T follicular helper cell (primary cell): ENCODE data around the gene TANK.
"Not testable (repeated sequence)": the region's sequence is repeated elsewhere in the genome, so short reads cannot be mapped to it uniquely, and the experiment has no call there.

ENCODE experiments used
- DNase-seq: peaks from one replicate; pipeline ENCODE4 v3.0.0-alpha.2; 2020; ENCODE audit warnings: low read depth
- total RNA-seq, 2 experiments: gene quantifications; one replicate each; lab custom pipeline; 2026; lab: John Stamatoyannopoulos, UW

TANK gene
- 115 to 165 reads per million in 2 experiments for total RNA-seq

DNA sequence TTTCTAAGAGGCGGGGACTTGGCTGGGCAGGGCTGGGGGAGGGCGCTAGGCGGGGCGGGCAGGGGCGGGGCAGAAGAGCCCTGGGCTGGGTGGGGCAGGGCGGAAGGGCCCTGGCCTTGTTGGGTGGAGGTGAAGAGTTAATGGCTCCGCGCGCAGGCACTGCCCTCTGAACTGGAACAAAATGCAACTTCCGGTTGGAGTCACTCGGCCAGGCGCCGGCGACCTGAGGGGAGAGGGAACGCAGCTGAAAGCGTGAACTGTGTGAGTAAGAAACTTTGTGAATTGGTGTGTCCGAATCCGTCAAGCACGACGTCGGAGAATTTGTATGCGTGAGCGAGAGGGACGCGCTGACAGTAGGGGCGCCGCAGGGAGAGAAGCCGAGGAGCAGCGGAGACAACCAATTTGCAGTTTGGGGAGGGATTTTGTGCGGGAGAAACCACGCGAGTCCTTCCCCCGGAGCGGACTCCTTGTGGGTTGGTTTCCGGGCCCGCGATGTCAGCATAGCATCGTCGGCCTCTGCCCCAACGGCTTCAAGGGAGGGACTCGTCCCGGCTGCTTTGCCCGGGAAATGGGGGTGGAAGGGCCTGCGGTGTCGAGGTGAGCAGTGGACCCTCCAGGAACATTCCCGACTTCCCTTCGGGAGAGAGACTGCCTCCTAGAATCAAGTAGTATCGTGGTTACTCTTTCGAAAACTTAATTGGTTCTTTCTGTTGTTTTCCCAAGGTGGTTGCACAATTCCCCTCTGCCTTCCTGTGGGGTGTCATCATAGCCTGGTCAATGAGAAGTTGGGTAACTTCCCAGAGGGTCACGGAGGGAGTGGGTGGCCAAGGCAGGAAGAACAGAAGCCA lies at the start of gene TANK:
TSS of gene TANK (plus strand) at position 203 of the 848 bp plus-strand sequence. CDS start 19,235 bp downstream, outside the sequence.
- DNase-seq = peak; percentile 82

GRCh38 chr2:161111531-161111930 lies 48.7 kb upstream of the TANK start:
- DNase-seq = no peak

GRCh38 chr2:161112908-161113307 lies 47.3 kb upstream of the TANK start:
- no peak for DNase-seq

DNA sequence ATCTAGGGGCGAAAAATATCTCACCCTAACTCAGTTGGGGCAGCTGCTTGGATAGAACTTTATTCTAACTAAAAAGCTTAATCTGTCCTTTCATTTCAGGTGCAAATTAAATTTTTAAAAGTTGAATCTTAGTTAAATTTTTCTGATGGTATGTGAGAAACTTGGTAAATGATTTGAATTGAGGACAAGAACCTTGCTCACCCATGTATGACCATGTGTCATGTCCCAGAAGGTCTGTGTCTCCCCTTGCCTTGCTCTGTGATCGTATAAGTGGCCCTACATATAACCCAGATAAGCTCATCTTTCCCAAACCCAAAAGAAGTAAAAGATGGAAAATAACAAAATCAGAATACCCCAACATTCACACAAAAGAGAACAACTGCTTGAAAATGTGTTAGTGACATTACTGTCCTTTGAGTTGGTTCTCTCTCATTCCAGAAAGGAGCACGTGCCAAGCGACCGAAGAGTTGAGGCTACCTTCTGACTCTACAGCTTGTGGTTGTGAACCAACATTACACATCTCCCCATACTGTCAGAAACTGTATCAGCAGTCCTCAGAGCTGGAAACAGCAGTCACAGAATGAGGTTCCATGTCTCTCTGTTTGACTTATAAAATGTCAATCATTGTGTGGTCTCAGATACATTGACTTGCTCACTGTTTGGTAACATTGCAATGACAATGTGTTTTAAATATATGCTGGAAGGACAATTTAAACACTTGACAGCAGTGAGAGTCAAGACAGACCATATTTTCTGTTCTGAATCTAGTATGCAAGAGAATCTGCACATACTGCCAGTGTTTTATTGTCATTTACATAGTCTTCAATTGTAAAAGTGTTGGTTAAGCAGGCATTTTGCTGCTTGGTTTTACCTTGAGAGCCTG lies 46.3 kb upstream of the TANK start:
- DNase-seq = no peak

DNA sequence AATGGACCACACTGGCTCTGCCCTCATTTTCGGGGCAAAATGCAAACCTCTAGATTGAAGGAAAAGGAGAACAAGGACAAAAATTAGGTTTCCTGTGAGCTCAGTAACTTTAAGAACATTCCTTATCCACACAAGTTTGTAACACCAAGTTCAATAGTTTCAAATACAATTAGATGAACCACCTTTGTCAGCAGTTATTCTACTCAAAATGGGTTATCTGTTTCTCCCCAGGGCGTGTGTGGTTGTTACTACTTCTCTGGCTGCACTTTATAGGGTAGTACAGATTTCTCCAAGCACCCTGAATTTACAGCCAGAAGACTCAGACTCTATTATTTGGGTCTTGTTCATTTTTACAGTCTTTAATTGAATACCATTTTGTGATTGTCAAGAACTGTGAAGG lies 45.0 kb upstream of the TANK start:
- DNase-seq = no peak

DNA sequence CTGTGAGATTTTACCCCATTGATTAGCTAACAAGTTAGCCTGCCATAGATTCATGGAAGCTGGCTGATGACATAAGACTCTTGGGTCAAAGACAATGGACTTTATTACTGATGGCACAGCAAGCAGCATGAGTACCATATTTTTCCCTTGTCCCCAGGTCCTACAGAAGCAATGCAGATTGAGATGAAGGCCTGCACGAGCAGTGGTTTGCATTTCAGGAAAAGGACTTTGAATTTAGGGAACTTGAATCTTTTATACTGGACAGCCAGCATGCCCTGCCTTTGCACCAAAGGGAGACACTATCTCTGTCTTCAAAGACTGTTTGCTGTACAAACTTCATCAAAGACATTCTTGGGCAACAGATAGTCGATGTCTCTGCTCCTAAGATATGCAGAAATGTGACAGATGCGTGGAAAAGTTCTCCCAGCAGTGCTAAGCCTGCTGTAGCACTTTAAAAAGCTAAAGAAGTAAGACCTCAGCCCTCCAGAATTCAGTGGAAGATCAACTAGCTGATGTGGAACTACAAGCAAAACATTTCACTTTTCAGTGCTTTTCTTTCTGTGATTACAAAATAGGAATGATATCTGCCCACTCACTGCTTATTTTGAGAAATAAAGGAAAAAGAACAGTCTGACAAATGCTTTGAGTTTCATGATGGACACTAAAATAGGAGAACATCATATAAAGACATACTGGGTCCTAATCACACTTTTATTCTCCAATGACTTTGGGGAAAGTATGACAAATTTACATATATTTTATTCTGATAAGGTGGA lies 44.4 kb upstream of the TANK start:
- DNase-seq = no peak

DNA sequence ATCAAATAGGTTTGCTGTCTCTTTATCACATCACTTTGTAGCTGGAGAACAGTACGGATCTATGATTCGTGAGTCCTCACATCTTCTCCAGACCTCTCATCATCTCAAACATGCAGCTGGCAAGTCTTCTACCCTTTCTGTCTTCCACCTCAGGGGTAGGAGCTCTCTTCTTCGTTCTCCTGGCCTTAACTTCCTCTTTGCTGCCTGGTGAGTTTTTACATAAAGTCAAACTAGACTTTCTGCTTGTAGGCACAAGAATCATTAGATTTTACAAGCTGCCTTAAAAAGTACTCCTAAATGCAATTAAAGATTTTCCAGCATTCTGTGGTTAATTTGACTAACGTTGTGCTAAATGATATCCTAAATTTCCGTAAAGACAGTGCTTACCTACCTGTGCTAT lies 43.7 kb upstream of the TANK start:
- DNase-seq = no peak

GRCh38 chr2:161117506-161117905 lies 42.7 kb upstream of the TANK start:
- no peak for DNase-seq

- no peak for DNase-seq
Measured at GRCh38 chr2:161118722-161119121, 41.5 kb upstream of the TANK start.

- DNase-seq = no peak
Measured at GRCh38 chr2:161119483-161119882, 40.7 kb upstream of the TANK start.

- DNase-seq = no peak
Measured at GRCh38 chr2:161120775-161121174, 39.5 kb upstream of the TANK start.

- DNase-seq = no peak
Measured at GRCh38 chr2:161121622-161122021, 38.6 kb upstream of the TANK start.

DNA sequence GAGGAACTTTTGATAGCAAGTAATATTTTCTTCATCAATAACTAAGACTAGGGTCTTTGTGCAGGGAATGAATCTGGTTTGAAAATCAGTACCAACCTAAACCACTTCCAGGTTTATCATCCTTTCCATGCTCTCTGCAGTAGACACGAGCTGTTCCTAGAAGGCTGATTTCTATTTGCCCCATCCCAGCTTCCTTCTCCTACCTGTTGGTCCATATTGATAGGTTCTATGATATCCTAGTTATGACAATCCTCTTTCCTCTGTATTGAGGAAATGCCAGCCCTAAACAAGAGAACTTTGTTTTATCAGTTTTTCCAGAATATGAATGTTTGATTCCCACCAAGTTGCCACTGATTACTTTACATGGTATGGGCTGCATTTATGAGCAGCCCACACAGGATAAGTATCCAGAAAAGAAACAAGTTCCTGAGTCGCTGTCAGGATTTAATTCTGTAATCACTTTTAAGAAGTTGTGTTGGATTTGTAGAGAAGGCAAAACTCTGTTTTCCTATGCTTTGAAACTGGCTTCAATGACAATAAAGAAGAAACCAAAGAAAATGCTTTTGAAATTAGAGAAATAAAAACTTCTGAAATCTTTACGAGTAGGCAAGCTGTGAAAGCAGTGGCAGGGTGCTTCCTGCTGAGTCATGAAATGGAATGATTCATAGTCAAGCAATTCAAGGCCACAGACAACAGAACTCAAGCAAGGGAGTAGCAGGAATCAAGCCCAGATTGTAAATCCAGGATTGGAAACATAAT lies 37.3 kb upstream of the TANK start:
- no peak for DNase-seq

GRCh38 chr2:161123531-161124030 lies 36.6 kb upstream of the TANK start:
- no peak for DNase-seq

GRCh38 chr2:161124201-161124600 lies 36.0 kb upstream of the TANK start:
- DNase-seq = no peak

DNA sequence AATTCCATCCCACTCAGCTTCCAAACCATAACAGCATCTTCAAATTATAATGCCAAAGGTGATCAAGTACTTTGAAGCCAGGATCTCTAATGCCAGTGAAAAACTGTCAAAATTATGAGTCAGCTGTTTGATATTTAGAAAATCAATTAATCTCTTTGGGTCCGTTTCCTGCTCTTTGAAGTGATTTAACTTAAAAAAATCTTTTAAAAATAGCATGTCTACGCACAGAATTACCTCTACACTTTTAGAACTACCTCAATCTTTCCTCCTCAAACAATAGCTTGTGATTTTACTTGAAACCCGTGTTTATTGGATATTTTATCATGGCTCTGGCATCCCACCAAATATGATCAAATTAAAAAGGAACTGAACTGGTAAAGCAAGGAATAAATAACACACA lies 31.3 kb upstream of the TANK start:
- no peak for DNase-seq

DNA sequence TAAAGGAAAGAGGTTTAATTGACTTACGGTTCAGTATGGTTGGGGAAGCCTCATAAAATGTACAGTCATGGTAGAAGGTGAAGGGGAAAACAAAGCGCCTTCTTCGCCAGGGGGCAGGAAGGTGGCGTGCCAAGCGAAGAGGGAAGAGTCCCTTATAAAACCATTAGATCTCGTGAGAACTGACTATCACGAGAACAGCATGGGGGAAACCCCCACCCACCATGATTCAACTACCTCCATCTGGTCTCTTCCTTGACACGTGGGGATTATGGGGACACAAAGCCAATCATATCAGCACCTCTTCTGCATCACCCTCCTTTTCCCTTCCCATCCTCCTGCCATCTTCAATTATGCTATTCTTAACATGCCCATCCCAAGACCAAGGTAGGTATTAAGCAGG lies 29.9 kb upstream of the TANK start:
- no peak for DNase-seq

GRCh38 chr2:161131074-161131680 lies 29.1 kb upstream of the TANK start:
- no peak for DNase-seq

DNA sequence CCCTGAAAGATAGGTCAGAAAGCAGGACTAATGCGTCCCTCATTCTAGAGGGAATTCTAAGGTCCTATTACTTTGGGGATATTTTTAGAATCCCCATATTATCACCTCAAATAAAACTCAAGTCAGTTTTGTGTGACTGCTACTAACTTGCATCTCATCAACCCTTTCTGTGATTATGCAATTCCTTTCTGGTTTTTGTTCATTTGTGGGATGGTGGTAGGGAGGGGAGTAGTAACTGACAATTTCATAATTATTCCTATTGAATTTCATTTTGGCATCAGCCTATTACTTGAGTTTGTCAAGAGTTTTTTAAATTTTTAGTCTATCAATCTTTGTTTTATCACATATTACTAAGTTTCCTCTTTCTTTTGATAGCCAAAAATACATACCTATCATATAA lies 28.4 kb upstream of the TANK start:
- DNase-seq = no peak

DNA sequence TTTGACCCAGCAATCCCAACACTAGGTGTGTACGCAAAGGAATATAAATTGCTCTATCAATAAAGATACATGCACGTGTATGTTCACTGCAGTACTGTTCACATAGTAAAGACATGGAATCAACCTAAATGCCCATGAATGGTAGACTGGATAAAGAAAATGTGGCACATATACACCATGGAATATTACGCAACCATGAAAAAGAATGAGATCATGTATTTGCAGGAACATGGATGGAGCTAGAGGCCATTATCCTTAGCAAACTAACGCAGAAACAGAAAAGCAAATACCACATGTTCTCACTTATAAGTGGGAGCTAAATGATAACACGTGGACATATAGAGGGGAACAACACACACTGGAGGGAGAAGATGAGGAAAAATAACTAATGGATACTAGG lies 27.8 kb upstream of the TANK start:
- DNase-seq = not testable (repeated sequence)

DNA sequence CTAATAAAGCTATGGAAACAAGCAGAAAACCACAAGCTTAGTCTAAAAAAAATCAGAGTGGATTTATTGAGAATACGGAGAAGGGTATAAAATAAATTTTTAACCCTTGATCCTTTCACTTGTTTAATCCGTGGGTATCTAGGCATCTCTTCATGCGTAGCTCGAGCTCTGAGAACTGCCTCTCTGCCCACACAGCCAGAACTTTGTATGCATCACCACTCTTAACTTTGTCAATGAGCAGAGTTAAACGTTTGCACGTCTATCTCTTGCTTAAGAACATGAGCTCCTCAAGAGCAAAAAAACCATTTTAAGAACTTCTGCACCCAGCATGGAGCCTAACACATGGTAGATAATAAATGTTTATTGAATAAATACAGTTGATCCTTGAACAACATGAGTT lies 26.9 kb upstream of the TANK start:
- no peak for DNase-seq
